Stimulated activated CD8-positive, alpha-beta memory T cell treated with anti-CD3 and anti-CD28 coated beads, Interleukin-12 subunit alpha, Interleukin-12 subunit beta, amount 100 ng/mL, for 4 hours (primary cell): ENCODE data around the gene SUGP1.
"Not testable (repeated sequence)": the region's sequence is repeated elsewhere in the genome, so short reads cannot be mapped to it uniquely, and the experiment has no call there.

ENCODE experiments used
- DNase-seq: peaks from one replicate; pipeline ENCODE4 v3.0.0-alpha.2; 2020; ENCODE audit warnings: low read depth

Gene SUGP1, protein sequence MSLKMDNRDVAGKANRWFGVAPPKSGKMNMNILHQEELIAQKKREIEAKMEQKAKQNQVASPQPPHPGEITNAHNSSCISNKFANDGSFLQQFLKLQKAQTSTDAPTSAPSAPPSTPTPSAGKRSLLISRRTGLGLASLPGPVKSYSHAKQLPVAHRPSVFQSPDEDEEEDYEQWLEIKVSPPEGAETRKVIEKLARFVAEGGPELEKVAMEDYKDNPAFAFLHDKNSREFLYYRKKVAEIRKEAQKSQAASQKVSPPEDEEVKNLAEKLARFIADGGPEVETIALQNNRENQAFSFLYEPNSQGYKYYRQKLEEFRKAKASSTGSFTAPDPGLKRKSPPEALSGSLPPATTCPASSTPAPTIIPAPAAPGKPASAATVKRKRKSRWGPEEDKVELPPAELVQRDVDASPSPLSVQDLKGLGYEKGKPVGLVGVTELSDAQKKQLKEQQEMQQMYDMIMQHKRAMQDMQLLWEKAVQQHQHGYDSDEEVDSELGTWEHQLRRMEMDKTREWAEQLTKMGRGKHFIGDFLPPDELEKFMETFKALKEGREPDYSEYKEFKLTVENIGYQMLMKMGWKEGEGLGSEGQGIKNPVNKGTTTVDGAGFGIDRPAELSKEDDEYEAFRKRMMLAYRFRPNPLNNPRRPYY

GRCh38 chr19:19320361-19321140 is at the start of gene SUGP1, which contains the start of gene MAU2:
TSS of gene SUGP1 (minus strand) at chr19:19320509. CDS start at chr19:19320496, 13 bp downstream.
TSS of gene MAU2 (plus strand) at chr19:19320829. CDS start at chr19:19320860, 31 bp downstream.
- peak; percentile 79 for DNase-seq

GRCh38 chr19:19368087-19368486 is 47.8 kb upstream of the SUGP1 start:
- DNase-seq = no peak

GRCh38 chr19:19366434-19367396 is 46.4 kb upstream of the SUGP1 start:
- DNase-seq = peak; percentile 50

DNA sequence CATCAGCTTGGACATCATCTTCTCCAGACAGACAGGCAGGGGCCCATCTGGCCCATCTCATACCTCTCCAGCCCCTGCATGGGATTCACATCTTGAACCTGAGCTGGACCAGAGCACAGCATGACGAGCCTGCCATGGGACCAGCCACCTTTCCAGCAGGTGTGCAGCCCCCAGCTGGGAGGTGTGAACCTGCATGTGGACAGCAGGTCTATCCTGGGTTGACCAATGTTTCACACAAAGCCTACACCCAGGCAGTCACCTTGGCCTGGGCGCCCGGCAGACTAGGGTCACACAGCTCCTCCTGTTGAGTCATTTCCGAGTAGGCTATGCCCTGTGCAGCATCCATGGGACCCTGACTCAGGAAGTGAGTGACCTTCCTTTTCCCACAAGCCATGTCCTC is 41.8 kb upstream of the SUGP1 start:
- DNase-seq = no peak

DNA sequence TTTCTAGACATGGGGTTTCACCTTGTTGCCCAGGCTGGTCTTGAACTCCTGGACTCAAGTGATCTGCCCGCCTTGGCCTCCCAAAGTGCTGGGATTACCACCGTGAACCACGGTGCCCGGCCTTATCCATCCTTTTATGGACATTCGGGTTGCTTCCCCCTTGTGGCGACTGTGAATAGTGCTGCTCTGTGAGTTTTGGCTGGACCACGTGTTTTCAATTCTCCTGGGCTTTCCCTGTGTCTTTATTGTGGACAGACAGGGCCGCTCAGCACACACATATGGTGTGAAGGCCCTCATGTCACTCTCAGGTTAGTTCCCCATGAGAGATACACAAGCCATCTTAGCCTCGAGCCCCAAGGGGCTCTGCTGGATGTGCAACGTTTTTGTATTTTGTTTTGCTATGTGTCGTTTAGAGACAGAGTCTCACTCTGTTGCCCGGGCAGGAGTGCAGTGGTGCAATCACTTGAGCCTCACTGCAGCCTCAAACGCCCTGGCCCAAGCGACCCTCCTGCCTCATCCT is 40.8 kb upstream of the SUGP1 start:
- peak; percentile 32 for DNase-seq

GRCh38 chr19:19356901-19357566 is 36.7 kb upstream of the SUGP1 start:
- DNase-seq = no peak

- no peak for DNase-seq
Observed at GRCh38 chr19:19356500-19356899, 36.2 kb upstream of the SUGP1 start.

DNA sequence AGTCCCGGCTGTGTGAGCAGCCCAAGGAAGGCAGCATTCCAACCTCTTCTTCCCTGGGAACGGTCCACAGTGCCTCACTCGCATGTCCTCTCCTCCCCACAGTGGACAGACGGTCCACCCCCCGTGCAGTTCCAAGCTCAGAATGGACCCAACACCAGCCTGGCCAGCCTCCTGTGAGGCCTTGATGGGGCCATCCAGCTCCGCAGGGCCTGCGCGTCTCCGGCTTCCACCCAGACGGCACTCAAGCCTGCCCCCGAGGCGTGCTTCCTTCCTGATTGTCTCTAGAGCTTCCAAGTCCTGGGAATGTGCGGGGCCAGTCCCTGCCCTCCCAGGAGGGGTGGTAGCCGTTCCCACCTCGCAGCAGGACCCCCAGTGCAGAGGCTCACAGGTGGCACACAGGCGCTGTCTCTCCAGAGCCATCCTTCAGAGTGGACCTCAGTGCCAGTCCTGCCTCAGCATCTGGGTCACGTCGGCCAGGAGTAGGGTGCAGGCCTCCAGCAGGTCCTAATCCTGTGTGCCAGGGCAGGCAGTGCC is 35.4 kb upstream of the SUGP1 start:
- no peak for DNase-seq

DNA sequence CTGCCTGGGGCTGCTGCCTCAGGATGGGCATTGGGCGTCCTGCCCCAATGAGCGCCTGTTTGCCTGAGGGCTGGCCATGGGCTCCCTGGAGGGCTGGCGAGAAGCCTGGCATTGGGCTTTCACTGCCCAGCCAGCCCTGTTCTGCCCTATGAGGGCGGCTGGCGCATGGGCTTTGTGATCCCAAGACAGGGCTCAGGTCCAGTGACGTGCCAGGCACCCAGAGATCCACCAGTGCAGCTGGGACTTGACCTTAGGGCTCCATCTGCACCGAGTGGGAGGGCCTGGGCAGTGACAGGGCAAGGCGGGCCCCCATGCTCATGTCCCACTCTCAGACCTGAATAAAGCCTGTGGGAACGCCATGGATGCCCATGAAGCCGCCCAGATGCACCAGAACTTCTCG is 34.6 kb upstream of the SUGP1 start:
- DNase-seq = no peak

- DNase-seq = no peak
Observed at GRCh38 chr19:19354007-19354406, 33.7 kb upstream of the SUGP1 start.

GRCh38 chr19:19352823-19353222 is 32.5 kb upstream of the SUGP1 start:
- no peak for DNase-seq

DNA sequence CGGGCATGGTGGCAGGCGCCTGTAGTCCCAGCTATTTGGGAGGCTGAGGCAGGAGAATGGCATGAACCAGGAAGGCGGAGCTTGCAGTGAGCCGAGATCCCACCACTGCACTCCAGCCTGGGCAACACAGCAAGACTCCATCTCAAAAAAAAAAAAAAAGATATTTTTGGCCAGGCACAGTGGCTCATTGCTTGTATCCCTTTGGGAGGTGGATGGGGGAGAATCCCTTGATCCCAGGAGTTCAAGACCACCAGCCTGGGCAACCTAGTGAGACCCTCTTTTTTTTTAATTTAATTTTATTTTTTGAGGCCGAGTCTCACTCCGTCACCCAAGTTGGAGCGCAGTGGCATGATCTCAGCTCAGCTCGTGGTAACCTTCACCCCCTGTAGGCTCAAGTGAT is 30.4 kb upstream of the SUGP1 start:
- DNase-seq = not testable (repeated sequence)

DNA sequence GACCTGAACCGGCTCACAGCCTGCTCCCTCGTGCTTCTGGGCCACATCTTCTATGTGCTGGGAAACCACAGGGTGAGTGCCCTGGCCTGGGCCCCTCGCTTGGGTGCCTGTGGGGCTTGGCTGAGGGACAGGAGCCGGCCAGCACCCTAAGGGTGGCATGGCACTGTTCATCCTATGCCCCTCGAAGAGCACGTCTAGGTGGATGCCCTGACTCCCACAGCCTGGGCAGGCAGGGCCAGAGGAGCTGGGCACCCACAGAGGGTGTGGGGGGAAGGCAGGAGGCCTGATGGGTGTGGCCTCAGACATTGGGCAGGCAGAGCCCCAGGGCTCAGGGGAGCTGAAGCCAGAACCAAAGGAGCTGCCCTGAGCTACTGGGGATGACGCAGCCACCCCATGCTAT is 29.1 kb upstream of the SUGP1 start:
- no peak for DNase-seq

- DNase-seq = no peak
Observed at GRCh38 chr19:19348266-19348665, 28.0 kb upstream of the SUGP1 start.

DNA sequence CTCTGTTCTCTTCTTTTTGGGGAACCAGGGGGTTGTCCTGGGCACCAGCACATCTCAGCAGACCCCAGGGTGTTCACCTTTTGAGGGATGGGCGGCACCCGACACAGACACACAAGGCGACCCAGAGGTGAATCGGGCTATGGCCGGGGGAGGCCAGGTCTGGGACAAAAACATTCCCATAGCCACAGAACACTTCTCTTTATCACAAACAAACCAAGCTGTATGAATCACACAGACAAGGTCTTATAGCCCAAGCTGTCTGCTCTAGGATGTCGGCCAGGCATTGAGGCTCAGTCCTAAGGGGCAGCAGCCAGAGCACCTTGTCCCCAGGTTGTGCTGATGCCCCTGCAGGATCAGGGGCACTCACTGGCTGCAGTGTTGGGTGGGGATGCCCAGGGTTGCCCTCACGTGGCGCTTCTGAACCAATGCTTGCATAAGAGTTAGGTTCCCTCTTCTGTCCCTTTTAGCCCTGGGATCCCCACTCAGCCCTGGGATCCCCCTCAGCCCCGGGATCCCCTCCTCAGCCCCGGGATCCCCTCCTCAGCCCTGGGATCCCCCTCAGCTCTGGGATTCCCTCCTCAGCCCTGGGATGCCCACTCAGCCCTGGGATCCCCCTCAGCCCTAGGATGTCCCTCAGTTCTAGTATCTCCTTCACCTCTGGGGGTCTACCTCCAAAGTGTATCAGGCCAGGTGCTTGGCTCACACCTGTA is 27.2 kb upstream of the SUGP1 start:
- DNase-seq = no peak

DNA sequence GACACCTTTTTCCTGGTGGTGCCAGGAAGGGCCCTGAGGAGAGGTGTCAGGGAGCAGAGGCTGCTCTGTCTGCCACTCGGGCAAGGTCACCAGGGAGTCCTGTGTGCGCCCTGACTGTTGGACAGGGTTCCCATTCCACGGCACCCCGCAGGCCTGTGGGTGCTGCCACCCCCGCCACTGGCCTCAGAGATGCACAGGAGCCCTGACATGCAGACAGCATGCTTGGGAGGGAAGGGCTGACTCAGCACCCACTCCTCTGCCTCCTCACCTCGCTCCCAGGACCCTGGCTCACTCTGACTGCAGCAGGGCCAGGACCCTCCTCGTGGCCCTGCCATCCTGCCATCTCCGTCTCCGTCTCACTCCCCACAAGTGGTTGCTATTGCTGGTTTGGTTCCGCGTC is 25.7 kb upstream of the SUGP1 start:
- no peak for DNase-seq

GRCh38 chr19:19345232-19345631 is 24.9 kb upstream of the SUGP1 start:
- no peak for DNase-seq

DNA sequence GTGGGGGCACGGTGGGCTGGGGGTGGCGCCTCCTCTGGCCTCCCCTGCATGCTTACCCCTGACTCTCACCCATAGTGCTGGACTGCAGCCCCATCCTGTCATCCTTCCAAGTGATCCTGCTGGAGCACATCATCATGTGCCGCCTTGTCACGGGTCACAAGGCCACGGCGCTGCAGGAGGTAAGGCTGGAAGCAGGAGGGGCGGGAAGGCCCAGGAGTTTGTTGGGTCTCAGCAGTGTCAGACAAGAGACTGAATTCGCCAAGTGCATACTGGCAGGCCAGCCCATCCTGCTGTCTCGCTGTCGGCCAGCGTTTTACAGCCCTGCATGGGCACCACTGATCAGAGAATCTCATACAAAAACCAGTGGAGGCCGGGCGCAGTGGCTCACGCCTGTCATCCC is 23.5 kb upstream of the SUGP1 start:
- DNase-seq = no peak

GRCh38 chr19:19343016-19343362 is 22.7 kb upstream of the SUGP1 start:
- DNase-seq = no peak
